NCI-H2196 (cell line): Measurements from ENCODE around the gene GRIN3A.
"Not testable (repeated sequence)": the region's sequence is repeated elsewhere in the genome, so short reads cannot be mapped to it uniquely, and the experiment has no call there.

ENCODE experiments used
- DNase-seq: peaks from one replicate; lab custom pipeline; 2025; ENCODE audit not compliant: unreplicated experiment; lab: John Stamatoyannopoulos, UW

GRIN3A gene

DNA sequence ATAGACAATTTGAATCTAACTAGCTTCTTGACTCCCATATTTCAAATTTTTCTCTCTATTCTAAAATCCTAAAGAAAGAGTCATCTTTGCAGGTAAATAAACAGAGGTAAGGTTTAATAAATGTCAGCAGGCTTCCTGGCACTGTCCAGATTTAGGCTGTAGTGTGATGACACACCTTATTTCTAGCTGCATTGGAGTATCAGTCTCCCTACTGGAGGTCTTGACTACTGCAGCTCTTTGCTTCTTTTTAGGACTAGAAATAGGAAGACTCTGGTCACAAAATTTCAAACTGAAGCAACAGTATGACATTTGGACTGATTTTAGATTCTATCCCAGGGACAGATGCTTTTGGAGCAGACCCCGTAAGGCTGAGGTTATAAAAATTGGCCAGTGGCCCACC lies 103.0 kb downstream of the GRIN3A start:
- DNase-seq: no peak

DNA sequence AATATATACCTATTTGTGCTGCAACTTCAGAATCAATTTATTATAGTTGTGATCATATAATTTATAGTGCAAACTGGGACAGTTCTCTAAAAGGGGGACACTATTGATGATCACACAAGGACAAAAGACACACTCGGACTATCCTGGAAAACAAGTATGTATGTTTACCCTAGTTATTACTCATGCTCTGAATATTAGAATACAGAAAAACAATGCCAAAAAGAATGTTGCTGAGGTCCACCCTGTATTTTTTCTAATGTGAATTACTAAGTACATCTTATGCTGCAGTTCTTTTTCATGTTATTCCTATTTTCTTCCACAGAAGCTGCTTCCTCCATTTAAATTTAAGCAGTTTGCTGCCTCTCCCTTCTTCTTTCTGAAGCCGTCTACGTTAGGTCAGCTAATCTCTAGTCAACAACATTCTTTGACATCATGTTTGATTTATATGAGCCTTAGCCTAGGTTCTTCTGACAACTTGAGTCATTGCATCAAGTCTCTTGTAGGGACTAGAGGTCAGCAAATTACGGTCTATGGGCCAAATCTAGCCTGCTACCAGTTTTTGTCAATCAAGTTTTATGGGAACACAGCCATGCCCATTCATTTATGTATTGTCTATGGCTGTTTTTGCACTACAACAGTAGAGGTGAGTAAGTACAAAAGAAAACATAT lies 103.6 kb downstream of the GRIN3A start:
- no peak for DNase-seq

DNA sequence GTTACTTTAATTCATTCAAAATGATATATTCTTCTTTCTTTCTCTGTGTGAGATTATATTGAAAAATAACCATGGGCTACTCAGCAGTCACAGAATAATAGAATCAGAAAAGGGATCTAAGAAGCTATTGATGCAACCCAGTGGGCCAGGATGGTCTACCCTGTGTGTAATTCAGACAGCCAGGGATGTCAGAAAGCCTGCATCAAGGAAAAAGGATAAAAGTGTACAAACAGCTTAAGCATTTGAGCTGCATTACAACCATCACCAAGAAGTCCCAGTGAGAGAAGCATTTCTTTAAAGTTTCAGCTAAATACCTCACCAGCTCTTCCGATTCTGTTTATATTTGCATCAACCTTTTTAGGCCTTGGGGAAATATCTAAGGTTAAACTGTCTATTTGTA lies 105.8 kb downstream of the GRIN3A start:
- DNase-seq: no peak

DNA sequence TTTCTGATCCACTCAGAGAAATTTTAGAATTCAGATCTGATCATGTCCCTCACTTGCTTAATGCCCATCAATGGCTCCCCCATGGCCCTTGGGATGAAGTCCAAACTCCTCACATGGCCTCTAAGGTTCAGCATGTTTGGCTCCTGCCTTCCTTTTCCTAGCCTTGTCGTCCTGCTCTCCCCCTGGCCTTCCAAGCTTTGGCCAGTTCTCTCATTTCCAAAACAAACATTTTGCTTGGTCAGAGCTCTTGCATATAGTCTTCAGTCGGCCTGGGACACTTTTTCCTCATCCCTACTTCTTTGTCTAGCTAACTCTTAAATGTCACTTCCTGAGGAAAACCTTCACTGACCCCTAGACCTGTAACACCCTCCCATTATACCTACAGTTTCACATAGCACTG lies 106.6 kb downstream of the GRIN3A start:
- no peak for DNase-seq

DNA sequence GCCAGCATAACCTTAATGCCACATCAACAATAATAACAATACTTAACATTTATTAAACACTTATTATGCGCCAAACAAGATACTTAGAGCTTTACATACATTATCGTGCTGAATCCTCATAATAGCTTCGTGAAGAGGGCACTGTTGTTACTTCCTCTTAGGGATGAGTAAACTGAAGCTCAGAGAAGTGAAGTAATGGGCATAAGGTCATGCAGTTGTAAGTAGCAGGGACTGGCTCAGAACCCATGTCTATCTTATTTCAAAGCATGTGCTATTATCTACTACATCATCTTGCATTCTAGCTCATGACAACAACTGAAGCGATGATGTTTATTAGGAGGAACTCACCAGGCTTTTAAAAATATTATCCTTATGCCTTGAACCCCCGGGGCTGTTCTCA lies 108.8 kb downstream of the GRIN3A start:
- no peak for DNase-seq

DNA sequence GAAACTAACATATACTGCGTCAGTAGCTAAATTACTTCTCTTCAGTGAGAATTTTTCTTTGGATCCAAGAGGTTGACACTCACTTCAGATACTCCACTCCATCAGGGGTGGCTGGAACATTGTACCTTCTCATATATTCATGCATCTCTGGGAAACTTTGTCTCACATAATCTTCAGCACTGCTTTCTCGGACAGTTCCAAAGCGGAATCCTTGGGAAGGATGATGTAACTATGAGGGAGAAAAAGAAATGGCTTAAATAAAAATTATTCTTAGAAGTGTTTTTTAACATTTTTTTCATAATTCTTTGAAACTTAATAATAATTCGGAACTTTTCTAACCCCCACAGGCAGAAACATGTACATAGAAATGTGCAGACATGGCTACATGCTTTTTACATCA lies 110.3 kb downstream of the GRIN3A start:
- DNase-seq: no peak

DNA sequence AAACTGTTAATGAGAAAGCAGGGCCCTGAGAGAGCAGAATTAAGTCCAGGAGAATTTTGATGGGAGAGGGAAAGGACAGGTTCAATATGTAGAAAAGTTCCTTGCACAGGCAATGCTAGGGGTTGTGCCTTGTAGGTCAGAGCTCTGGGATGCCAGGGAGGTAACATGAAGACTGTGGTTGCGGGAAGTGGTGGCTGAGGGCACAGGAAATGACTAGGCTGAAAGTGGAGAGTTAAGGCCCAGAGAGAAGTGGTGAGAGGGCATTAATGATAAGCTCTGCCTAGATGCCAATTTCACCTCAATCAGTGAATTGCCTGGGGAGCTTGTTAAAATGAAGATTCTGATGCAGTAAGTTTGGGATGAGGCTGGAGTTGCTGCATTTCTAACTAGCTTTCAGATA lies 112.2 kb downstream of the GRIN3A start:
- no peak for DNase-seq

DNA sequence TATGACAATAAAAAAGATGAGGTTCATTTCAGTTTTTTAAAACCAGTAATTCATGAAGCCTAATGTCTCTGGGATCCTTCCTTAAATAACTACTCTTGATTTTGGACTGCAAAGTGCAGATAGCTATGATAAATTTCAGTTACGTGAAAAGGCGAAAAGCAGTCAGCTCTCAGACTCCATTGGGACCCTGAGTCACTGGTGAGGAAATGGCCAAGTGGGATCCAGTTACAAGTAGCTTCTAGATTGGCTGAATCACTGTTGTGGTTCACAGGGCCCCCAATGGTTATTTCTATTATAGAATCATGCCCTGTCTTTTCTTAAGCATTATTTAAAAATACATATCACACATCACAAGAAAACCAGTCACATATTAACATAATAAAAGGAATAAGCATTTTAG lies 112.6 kb downstream of the GRIN3A start:
- DNase-seq: no peak

DNA sequence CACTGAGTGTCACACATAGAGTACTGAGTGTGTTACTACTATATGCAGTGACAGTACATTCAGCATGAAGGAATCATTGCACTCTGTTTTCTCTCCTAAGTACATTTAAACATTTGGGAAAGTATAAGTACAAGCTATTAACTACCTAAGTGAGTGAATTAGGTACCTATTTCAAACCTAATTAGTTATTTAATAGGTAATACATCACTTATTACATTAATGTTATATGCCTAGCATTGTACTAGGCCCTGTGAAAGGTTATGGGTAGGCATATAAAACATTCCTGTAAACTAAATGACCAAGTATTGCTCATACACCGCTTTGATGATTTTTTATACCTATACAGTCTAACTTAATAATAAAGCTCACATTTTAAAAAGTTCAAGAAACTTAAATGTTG lies 118.0 kb downstream of the GRIN3A start:
- DNase-seq: no peak

DNA sequence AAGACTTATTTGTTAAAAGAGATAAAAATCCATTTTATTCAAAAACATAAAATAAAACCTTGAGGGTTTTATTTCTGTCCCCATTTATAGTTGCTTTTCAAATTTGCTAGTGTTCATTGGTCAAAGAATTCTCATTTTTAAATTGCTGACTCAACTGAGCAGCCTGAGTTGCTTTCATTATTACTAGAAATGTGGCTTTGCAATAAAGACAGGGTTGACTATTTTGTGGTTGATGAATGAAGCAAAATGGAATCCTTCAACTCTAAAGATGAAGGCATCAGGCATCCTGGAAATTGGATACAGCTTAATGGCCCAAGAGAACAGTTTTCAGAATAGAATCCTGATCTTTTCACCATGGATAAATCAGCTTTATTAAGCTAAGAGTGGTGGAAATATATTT lies 119.7 kb downstream of the GRIN3A start:
- no peak for DNase-seq

DNA sequence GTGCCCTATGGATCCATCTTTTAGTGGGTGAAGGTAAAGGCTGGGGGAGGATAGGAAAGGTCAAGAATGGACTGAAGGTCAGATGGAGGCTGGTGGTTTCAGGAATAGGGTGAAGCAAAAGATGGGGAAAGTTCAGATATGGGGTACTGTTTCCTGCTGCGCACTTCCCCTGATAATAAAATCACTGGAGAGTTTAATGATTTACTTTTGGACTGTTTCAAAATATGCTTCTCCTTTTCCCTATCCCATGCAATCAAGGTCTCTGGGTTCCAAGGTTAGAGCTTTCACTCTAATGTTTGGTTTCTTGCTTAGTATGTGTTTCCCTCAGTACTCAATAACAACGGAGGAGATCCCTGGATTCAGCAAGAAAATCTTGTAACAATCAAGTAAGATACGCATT lies 132.9 kb downstream of the GRIN3A start:
- no peak for DNase-seq

DNA sequence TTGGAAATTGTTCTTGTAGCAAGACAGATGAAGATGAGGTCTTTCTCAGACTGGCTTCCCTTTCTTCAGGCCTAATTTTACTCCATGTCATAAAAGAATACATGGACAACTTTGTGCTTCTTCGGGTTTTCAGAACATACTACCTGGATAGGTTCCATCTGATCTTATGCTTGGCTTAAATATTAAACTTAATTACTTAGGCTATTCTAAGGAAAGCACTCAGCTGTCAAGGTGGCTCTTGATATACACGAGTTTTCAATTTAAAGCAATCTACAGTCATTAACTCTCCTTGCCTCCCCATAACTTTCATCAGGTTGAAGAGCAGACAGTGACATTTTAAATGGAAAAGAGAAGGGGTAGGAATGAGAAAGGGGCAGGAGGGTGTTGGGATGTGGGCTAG lies 134.2 kb downstream of the GRIN3A start:
- DNase-seq: no peak

DNA sequence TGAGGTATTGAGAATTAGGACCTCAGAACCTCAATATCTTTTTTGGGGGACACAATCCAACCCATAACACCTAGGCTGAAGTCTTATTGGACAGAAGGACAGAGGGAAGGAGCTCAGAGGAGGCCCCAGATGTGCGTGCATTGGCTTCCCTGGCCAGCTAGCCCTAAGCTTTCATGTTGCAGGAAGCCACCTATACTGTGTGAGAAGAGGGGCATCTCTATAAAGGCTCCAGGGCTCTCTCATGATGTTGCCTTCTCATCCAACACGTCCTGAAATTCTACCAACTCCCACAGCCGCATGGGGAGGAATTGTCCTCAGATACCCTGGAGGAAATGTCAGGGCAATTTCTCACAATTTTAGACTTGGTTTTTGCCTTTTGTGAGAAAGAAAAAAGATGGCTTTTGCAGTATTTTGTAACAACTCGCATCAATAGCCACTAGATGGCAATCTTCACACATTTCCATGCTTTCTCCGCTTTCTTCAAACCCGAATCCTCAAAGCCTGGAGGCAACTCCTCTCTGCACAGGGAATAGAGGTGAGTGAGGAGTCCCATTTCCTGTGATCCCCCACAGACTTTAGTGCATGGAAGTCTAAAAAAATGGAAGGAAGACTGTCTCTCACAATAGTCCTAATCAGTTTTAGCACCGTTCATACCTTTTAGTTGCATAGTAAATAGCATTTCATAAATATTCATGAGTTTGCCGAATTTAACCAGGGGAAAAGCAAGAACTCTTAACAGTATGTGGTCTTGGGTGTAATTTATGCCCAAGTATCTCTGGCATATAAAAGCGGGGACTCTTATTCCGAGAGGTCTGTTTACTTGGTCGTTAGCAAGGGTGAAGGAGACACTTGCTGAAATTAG lies 136.3 kb downstream of the GRIN3A start:
- peak; percentile 22 for DNase-seq

DNA sequence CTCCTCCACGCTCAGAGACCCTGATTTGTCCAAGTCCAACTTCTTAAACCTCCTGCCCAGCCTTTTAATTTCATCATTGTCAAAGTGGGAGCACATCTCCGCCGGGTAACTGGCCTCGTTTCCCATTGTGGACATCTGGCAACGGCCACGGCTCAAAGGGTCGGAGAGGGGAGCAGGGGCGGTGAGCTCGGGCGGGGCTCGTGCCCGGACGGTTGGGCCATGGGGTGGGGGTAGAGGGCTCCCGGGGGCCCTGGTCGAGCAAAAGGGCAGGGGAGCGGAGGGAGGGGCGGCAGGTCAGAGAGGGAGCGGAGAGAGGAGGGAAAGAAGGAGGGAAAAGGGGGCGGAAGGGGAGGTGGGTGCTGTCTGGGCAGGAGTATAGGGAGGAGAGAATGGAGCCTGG lies 143.7 kb downstream of the GRIN3A start, which contains the start of gene PPP3R2:
TSS of gene PPP3R2 (minus strand) at position 174 of the 400 bp plus-strand sequence. CDS start at position 126, 48 bp downstream.
- no peak for DNase-seq

DNA sequence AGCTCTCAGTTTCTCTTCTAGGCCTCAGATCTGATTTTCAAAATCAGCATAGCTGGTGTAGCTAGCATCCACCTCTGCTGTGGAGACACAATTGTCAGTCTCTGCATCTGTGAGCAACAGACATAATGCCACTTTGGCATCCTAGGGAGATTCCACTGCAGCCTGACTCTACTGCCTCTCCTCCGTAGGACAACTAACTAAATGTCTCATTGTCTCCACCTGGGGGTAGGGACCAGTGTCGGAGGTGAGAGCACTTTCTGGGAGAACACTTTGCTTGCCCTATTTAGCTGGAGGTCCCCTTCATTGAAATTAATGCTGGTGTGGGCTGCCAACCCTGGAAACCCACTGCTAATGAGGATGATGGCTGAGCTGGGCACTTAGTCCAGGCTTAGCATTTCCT lies 145.1 kb downstream of the GRIN3A start:
- no peak for DNase-seq

DNA sequence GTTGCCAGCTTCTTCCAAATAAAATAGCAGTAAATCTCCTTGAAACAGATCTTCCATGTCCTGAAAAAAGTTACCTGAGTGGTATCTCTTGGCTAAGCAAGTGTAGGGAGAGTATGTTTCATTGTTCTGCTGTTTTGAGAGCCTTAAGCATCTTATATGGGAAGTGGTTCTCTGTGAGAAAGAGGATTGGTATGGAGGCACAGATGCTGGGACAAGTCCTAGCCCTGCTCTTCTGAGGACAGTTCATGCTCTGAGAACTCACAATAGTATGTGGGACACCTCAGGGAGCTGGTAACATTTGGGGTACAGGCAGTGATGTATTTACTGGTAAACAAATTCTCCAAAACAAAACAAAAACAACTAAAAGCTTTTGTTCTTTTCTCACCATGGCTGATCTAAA lies 145.7 kb downstream of the GRIN3A start:
- no peak for DNase-seq

DNA sequence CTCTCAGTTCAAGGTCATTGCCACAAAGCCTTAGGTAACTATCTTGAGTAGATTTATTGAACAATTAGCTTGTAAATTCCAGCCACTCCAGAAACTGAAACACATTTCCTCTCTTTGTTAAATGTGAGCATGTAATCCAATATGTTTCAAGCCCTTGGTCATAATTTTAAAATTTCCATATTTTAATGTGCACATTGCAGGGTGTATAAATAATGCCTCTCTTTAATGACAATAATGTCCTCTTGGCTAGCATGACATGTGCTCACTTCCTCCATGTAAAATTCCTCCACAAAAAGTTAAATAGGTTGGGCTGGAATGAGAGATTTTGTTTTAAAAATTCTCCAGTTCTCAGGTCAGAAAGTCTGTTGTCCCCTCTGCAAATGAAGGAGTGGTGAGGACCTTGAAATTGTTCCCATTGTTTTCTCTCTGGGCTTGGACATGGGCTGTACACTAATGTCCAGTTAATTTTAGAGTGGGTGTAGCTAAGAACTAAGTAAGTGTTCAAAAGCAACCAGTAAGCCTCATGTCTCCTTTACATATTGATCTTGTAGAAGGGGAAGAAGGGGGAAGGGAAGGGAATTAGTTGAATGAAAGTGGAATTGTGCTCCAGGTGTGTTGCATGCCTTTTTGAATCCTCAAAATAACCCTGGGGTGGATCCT lies 146.5 kb downstream of the GRIN3A start:
- no peak for DNase-seq

DNA sequence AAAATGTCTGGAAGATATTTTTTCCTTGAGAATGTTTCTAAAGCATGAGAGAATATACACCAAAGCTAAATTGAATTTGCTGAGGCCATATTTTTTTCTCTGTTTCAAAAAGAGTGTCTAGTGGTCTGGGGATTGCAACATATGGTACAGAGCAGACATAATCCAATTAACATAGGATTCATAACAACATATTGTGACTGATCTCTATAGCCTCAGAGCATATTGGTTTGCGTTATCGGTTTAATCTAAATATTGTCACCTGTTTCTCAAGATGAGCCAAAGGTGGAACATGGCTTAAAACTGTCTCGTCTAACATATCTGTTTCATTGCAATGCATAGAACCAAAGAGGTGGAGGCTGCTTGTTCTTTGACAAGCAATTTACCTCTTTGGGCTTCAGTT lies 147.5 kb downstream of the GRIN3A start:
- no peak for DNase-seq

DNA sequence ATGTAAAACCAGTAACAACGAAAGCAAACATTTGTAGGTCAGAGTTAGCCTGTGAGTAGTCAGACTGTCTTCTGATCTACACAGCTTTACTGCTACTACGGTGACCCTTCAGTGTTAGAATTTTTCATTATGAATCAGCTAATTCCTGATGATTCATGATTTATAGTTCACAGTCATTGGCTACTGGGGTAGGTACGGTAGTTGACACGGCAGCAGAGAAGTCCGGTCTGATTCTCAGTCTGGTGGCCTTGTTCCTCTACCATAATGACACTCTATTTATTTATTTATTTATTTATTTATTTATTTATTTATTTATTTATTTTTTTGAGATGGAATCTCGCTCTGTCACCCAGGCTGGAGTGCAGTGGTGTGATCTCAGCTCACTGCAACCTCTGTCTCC lies 148.4 kb downstream of the GRIN3A start:
- DNase-seq: not testable (repeated sequence)

DNA sequence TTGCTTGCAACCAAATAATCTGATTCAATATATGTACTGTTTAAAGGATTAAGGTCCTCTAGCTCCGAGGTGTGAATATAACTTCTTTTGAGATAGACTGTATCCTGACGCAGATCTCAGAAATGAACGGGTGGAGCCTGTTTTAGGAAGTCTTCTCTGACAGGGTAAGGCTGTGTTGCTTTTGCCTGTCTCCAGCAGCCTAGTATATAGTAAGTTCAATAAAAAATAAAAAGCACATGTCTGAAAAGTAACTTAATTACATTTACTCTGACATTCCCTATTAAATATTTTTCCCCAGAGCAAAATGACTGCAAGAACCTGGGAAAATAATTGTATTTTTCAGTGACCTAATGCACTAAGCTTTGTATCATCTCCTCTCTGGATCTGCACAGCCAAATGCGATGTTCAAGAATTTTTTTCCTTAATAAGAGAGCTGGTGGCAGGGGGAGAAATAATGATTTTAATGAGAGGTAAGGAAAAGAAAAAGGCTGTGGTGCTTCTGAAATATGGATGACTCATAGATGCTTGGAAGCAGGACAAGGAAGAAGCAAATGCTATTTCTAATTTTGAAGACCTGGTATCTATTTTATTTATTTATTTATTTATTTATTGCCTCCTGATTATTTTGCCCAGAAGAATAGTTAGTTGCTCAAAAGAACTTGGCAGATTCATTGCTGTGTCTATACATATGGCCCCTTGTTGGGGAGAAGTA lies 151.0 kb downstream of the GRIN3A start:
- no peak for DNase-seq

DNA sequence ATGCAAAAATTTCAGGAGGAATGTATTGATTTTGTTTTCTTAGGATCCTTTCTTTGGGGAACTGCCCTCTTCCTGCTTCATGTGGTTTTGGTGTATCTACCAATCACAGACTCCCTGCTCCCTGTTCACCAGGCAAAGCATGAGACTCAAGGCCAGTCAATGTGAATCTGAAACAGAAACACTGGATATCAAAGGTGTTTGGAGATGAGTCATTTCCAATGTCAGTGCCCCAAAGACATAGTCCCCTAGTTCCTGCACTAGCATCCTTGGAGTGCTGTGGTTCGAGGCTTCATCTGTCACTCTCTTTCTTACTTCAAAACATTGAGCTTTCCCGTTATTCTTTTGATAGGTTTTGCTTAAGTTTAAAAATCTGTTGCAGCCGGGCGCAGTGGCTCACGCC lies 151.8 kb downstream of the GRIN3A start:
- no peak for DNase-seq
